GM10266 (cell line): Measurements from ENCODE around the gene PYROXD2.
A peak's percentile ranks its signal among the peaks of the same experiment; 100 is the strongest.
"Not testable (repeated sequence)": the region's sequence is repeated elsewhere in the genome, so short reads cannot be mapped to it uniquely, and the experiment has no call there.

Experiments used
- DNase-seq: peaks from one replicate; pipeline ENCODE4 v3.0.0; 2012; ENCODE audit errors: extremely low spot score
- CTCF ChIP-seq: IDR thresholded peaks from 2 replicates; pipeline ENCODE4 v1.5.1; 2012; ENCODE audit warnings: mild to moderate bottlenecking, low read depth; ENCODE audit not compliant: control insufficient read depth, insufficient read depth; ENCODE audit errors: missing control alignments

PYROXD2 gene

DNA sequence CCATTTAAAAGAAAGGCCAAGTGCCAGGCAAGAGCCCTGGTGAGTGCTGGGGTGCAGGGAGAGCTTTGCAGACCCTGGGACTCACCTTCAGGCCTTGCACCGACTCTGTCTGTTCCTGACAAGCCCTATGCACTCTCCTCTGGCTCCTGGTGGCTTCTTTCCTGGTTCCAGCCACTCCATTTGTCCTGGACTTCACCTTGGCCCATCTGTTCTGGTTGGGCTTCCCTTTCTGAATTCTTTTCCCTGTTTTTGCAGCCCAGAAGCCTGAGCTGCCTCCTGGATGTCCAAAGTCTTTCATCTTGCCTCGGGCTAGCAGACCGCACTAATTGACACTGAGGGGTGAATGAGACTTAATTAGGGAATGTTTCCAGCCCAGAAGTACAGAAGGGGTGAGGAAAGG is 60.5 kb downstream of the PYROXD2 start:
- no peak for TF ChIP-seq CTCF

GRCh38 chr10:98353170-98353569 is 61.8 kb downstream of the PYROXD2 start:
- TF ChIP-seq CTCF = no peak
- DNase-seq = no peak

More for the DNA sequence above, 60.5 kb downstream of the PYROXD2 start:
- no peak for DNase-seq

DNA sequence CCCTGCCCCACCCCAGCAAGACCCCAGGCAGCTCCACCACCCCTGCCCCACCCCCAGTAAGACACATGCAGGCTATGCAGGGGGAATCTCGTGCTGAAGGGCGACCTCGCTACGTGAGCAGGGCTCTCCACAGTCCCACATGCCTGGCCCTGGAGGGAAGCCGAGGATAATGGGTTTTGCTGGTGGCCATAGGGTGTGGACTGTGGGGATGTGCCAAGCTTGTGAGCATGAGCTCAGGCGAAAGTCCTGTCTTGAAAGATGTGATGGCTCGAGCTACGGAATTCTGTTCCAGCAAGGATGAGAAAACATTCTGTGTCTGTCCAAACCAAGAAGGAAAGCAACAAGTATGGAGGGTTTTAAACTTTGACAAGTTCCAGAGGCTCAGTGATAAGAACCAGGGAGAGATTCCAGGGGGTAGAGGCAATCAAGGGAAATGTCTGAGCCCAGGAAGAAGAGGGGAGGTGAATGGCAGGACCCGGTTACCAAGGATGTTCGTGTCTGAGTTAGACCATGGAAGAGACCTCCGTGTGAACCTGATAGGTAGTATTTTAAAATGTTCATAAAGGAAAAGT is 63.1 kb downstream of the PYROXD2 start:
- TF ChIP-seq CTCF = no peak

GRCh38 chr10:98349508-98349922 is 65.5 kb downstream of the PYROXD2 start:
- TF ChIP-seq CTCF = no peak
- DNase-seq = peak; percentile 41

More for the DNA sequence above, 63.1 kb downstream of the PYROXD2 start:
- DNase-seq = no peak

GRCh38 chr10:98346847-98347246 is 68.1 kb downstream of the PYROXD2 start:
- DNase-seq = no peak
- TF ChIP-seq CTCF = no peak

DNA sequence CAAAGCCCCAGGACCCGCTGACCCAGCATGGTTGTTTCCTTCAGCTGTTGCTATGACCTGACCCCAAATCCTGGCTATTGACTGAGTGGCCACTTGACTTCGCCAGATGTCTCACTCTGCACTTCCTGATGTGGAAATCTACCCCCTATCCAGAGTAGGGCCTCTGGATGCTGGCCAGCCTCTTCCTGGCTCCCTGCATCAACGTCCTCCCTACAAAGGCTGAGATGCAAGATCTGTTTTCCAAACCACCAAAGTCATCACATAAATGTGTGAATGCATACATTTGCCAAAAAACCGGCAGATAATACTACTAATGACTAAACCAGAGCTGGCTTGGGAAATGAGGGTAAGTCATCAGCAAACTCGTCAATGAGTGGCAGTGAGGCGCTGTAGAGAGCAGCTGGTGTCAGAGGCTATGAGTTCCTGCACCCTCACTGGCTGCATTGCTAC is 70.4 kb downstream of the PYROXD2 start:
- DNase-seq = no peak
- TF ChIP-seq CTCF = no peak

- DNase-seq = not testable (repeated sequence)
These were observed 73.3 kb downstream of the PYROXD2 start for GRCh38 chr10:98341701-98342100.

GRCh38 chr10:98340940-98341310 is 74.1 kb downstream of the PYROXD2 start:
- no peak for TF ChIP-seq CTCF
- no peak for DNase-seq
